Activated B cell treated with CpG ODN at 0.5 μM for 24 hours (primary cell): Measurements from ENCODE around the gene HOPX. TPM values are rescaled to one million over a fixed set of nuclear protein-coding genes. Genes with fewer than 3 reads are reported as not detected.

Experiments used
- ATAC-seq: fragments of 200-7000 bp; cut with Tn5 transposase; one replicate; pipeline ENCODE4 v1.10.0; 2021; ENCODE audit warnings: low read depth, mild to moderate bottlenecking, moderate library complexity
- CTCF ChIA-PET: fragments of 350-600 bp; sonication (Branson Sonifier 250); formaldehyde crosslinking; loops from one replicate; lab custom pipeline; 2021; ENCODE audit warnings: antibody characterized with exemption; lab: Charles Lee
- POLR2A ChIA-PET: fragments of 350-600 bp; sonication (Branson Sonifier 250); formaldehyde crosslinking; loops from one replicate; lab custom pipeline; 2021; ENCODE audit warnings: antibody characterized with exemption; lab: Charles Lee
- DNase-seq: peaks from one replicate; pipeline ENCODE4 v3.0.0; 2022
- H3K27ac Mint-ChIP-seq: one replicate; pipeline ENCODE4 v1.8.0; 2020; ENCODE audit warnings: mixed read lengths
- H3K27me3 Mint-ChIP-seq: one replicate; pipeline ENCODE4 v1.8.0; 2021; ENCODE audit warnings: mixed read lengths
- H3K36me3 Mint-ChIP-seq: one replicate; pipeline ENCODE4 v1.8.0; 2021; ENCODE audit warnings: low read depth, mixed read lengths
- H3K4me1 Mint-ChIP-seq: one replicate; pipeline ENCODE4 v1.8.0; 2021; ENCODE audit warnings: mixed read lengths
- H3K4me3 Mint-ChIP-seq: one replicate; pipeline ENCODE4 v1.8.0; 2020; ENCODE audit warnings: mild to moderate bottlenecking, mixed read lengths
- H3K9me3 Mint-ChIP-seq: one replicate; pipeline ENCODE4 v1.8.0; 2020; ENCODE audit warnings: mixed read lengths
- CTCF ChIP-seq: fragments of 200-600 bp; IDR thresholded peaks from one replicate; pipeline ENCODE4 v1.8.0; 2022; ENCODE audit warnings: antibody characterized with exemption, mild to moderate bottlenecking
- intact Hi-C: fragments of 100-400 bp; cut with micrococcal nuclease; formaldehyde crosslinking; loops from one replicate; pipeline ENCODE4 v1.15.1; 2024
- total RNA-seq: library from RNA; stranded (reverse); gene quantifications from 2 replicates; pipeline ENCODE4 v1.2.3, GENCODE V29; 2022

The HOPX gene
- total RNA-seq, 1 donor from 2014 or later: 13.2 TPM

- Mint-ChIP-seq H3K36me3 (peaks cover 6% of the 10 kb centered on the region), H3K9me3 (peaks cover 25% of the 10 kb centered on the region), H3K4me1 (no peaks in the 10 kb centered on the region), H3K27ac (no peak overlapping the region), H3K27me3 (peaks cover 3% of the 10 kb centered on the region), H3K4me3 (no peak overlapping the region)
- DNase-seq (no peak), ATAC-seq (no peak)
- ChIA-PET POLR2A (no interaction called here), CTCF (interaction anchor here (1.4 kb wide), 1 partner anchor 14 kb away, joined by 3 read pairs; no protein-coding TSS in a partner anchor)
- no peak for TF ChIP-seq CTCF
- intact Hi-C loops: no loop called here
Measured at GRCh38 chr4:56626963-56627362, 54.1 kb downstream of the HOPX start.

GRCh38 chr4:56626420-56626819, 54.7 kb downstream of the HOPX start:
- peaks cover 25% of the 10 kb centered on the region for H3K9me3 Mint-ChIP-seq
- H3K27me3 Mint-ChIP-seq: peaks cover 3% of the 10 kb centered on the region
- ATAC-seq (no peak), DNase-seq (no peak)
- no peak for TF ChIP-seq CTCF
- ChIA-PET CTCF (interaction anchor here (1.4 kb wide), 1 partner anchor 15 kb away, joined by 3 read pairs; no protein-coding TSS in a partner anchor), POLR2A (no interaction called here)
- no peak overlapping the region for H3K4me3 Mint-ChIP-seq
- intact Hi-C loops: no loop called here
- H3K4me1 Mint-ChIP-seq: no peaks in the 10 kb centered on the region
- peaks cover 6% of the 10 kb centered on the region for H3K36me3 Mint-ChIP-seq
- H3K27ac Mint-ChIP-seq: no peak overlapping the region

- ChIA-PET CTCF (no interaction called here), POLR2A (no interaction called here)
- no peak for ATAC-seq
- Mint-ChIP-seq H3K9me3 (peaks cover 24% of the 10 kb centered on the region), H3K36me3 (peaks cover 6% of the 10 kb centered on the region), H3K27ac (no peak overlapping the region), H3K27me3 (peaks cover 5% of the 10 kb centered on the region), H3K4me3 (no peak overlapping the region), H3K4me1 (peaks cover 2% of the 10 kb centered on the region)
- intact Hi-C loops: no loop called here
- no peak for TF ChIP-seq CTCF
- no peak for DNase-seq
Measured at GRCh38 chr4:56622176-56622575, 58.9 kb downstream of the HOPX start.

GRCh38 chr4:56619816-56620215, 61.3 kb downstream of the HOPX start:
- H3K4me3 Mint-ChIP-seq: no peak overlapping the region
- H3K27ac Mint-ChIP-seq: no peak overlapping the region
- ATAC-seq: no peak
- H3K27me3 Mint-ChIP-seq: peaks cover 5% of the 10 kb centered on the region
- peaks cover 6% of the 10 kb centered on the region for H3K9me3 Mint-ChIP-seq
- CTCF ChIA-PET: no interaction called here
- intact Hi-C loops: no loop called here
- peaks cover 2% of the 10 kb centered on the region for H3K4me1 Mint-ChIP-seq
- DNase-seq: no peak
- POLR2A ChIA-PET: interaction anchor here (0.7 kb wide), 1 partner anchor 35 kb away, joined by 7 read pairs; no protein-coding TSS in a partner anchor
- TF ChIP-seq CTCF: no peak
- peaks cover 3% of the 10 kb centered on the region for H3K36me3 Mint-ChIP-seq

GRCh38 chr4:56619160-56619559, 61.9 kb downstream of the HOPX start:
- no peak for DNase-seq
- no peak overlapping the region for H3K4me3 Mint-ChIP-seq
- H3K36me3 Mint-ChIP-seq: peaks cover 3% of the 10 kb centered on the region
- intact Hi-C loops: no loop called here
- H3K9me3 Mint-ChIP-seq: peaks cover 6% of the 10 kb centered on the region
- peaks cover 9% of the 10 kb centered on the region for H3K27me3 Mint-ChIP-seq
- CTCF ChIA-PET: no interaction called here
- ATAC-seq: peak; percentile 28
- H3K27ac Mint-ChIP-seq: no peak overlapping the region
- POLR2A ChIA-PET: no interaction called here
- H3K4me1 Mint-ChIP-seq: peaks cover 2% of the 10 kb centered on the region
- no peak for TF ChIP-seq CTCF
